GM23248 (cell line): ENCODE data around the gene FLOT1. TPM values are rescaled to one million over a fixed set of nuclear protein-coding genes. Genes with fewer than 3 reads are reported as not detected.

Source experiments
- DNase-seq: peaks from one replicate; pipeline ENCODE4 v3.0.0-alpha.2; 2015
- H2AFZ ChIP-seq: fragments of 200-600 bp; sonication (generic); 2 replicates; pipeline ENCODE4 v1.6.1; 2016; ENCODE audit warnings: antibody characterized with exemption
- H3F3A ChIP-seq: fragments of 200-600 bp; sonication (generic); 2 replicates; pipeline ENCODE4 v1.6.1; 2016; ENCODE audit warnings: mild to moderate bottlenecking, antibody characterized with exemption, mixed run types; ENCODE audit not compliant: insufficient read depth
- H3K27ac ChIP-seq: fragments of 200-600 bp; sonication (generic); 2 replicates; pipeline ENCODE4 v1.5.1; 2016; ENCODE audit warnings: mild to moderate bottlenecking
- H3K27me3 ChIP-seq: fragments of 200-600 bp; sonication (generic); replicated peaks from 2 replicates; pipeline ENCODE4 v1.6.1; 2016; ENCODE audit warnings: mild to moderate bottlenecking; ENCODE audit not compliant: insufficient read depth
- H3K36me3 ChIP-seq: fragments of 200-600 bp; sonication (generic); 2 replicates; pipeline ENCODE4 v1.6.1; 2016; ENCODE audit warnings: low read depth, mild to moderate bottlenecking
- H3K4me1 ChIP-seq: fragments of 200-600 bp; sonication (generic); 2 replicates; pipeline ENCODE4 v1.6.1; 2016; ENCODE audit warnings: mild to moderate bottlenecking; ENCODE audit not compliant: insufficient read depth
- H3K4me2 ChIP-seq: fragments of 200-600 bp; sonication (generic); one replicate; pipeline ENCODE4 v1.6.1; 2016; ENCODE audit warnings: mild to moderate bottlenecking; ENCODE audit not compliant: unreplicated experiment
- H3K4me3 ChIP-seq: fragments of 200-600 bp; sonication (generic); 2 replicates; pipeline ENCODE4 v1.5.1; 2016; ENCODE audit warnings: mild to moderate bottlenecking
- H3K79me2 ChIP-seq: fragments of 200-600 bp; sonication (generic); 2 replicates; pipeline ENCODE4 v1.6.1; 2016; ENCODE audit warnings: mild to moderate bottlenecking; ENCODE audit not compliant: insufficient read depth
- H3K9ac ChIP-seq: fragments of 200-600 bp; sonication (generic); 2 replicates; pipeline ENCODE4 v1.6.1; 2016; ENCODE audit warnings: mild to moderate bottlenecking
- H3K9me2 ChIP-seq: fragments of 200-600 bp; sonication (generic); 2 replicates; pipeline ENCODE4 v1.6.1; 2016; ENCODE audit warnings: mixed run types, mild to moderate bottlenecking, moderate library complexity; ENCODE audit not compliant: insufficient read depth
- H3K9me3 ChIP-seq: fragments of 200-600 bp; sonication (generic); one replicate; pipeline ENCODE4 v1.6.1; 2017; ENCODE audit warnings: low read depth
- H4K20me1 ChIP-seq: fragments of 200-600 bp; sonication (generic); 2 replicates; pipeline ENCODE4 v1.6.0; 2016; ENCODE audit not compliant: insufficient read depth
- EZH2 ChIP-seq: fragments of 200-600 bp; sonication (generic); IDR thresholded peaks from 2 replicates; pipeline ENCODE4 v1.6.1; 2018; ENCODE audit warnings: antibody characterized with exemption, mild to moderate bottlenecking; ENCODE audit not compliant: insufficient read depth, poor library complexity, severe bottlenecking
- EZH2phosphoT487 ChIP-seq: fragments of 200-600 bp; sonication (generic); IDR thresholded peaks from 2 replicates; pipeline ENCODE4 v1.6.1; 2018; ENCODE audit warnings: antibody characterized with exemption, moderate library complexity, mild to moderate bottlenecking, low read depth; ENCODE audit not compliant: insufficient read depth
- WGBS, 2 experiments: methylation state at CpG; one replicate each; pipeline ENCODE4 v1.1.6; 2015 to 2017; ENCODE audit warnings: low lambda C conversion rate in 2 of 2, low coverage in 1 of 2; ENCODE audit errors: missing lambda C conversion rate in 2 of 2; 5-methylcytosine and 5-hydroxymethylcytosine counted together
- in situ Hi-C: fragments of 300-500 bp; cut with MboI; formaldehyde crosslinking; loops from 2 replicates; pipeline ENCODE4 v1.15.0; 2020
- polyA plus RNA-seq: library from polyadenylated mRNA; unstranded; fragments of >200 nt; fragmentation: Nextera tagmentation; extraction: Ambion mirVana; gene quantifications from 2 replicates; pipeline ENCODE4 v1.2.1, GENCODE V29; 2016
- total RNA-seq: library from RNA; depleted of rRNA; stranded (reverse); fragments of >200 nt; shearing (Covaris generic); gene quantifications from 2 replicates; pipeline ENCODE4 v1.2.3, GENCODE V29; 2014

The FLOT1 gene
- total and polyA plus RNA-seq, 2 experiments from 2014 or later: 165 to 171 TPM

DNA sequence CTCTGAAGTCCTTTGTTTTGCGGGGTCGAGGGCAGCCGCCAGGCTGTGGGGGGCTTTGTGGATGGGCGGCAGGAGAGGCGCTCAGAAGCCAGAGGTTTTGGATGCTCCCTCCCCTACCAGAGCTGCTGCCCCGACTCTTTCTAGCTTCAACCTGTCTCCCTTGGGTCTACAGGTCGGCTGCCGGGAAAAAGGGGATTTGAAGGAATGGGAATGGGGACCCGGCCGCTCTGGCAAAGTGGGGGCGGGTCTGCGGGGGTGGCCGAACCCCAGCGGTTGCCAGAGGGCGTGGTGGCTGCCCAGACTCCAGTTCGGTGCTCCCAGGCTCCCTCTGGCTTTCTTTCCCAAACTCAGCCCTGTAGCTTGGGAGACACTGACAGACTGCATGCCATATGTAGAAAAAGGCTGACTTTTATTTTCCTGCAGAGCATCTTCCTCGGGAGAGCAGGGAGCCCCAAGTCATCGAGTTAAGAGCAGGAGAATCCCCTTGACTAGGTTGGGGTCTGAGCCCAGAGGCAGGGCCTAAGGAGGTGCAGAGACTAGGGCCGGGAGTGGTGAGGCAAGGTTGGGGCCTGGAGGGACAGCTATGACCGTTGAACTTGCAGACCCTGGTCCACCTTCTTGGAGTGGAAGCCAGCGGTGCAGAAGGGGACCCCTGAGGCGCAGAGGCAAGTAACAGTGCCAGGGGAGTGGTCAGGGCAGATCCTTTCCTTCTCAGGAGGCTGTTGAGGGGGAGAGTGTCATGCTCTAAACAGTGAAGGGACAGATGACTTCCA lies 54.6 kb downstream of the FLOT1 start:
- peaks cover 67% of the 10 kb centered on the region for H3K79me2 ChIP-seq
- H3K4me2 ChIP-seq: peak overlapping the region; percentile 99
- H4K20me1 ChIP-seq: no peaks in the 10 kb centered on the region
- in situ Hi-C loops: no loop called here
- peak overlapping the region; percentile 100 for H3K27ac ChIP-seq
- H3K27me3 ChIP-seq: no peaks in the 10 kb centered on the region
- H3K4me1 ChIP-seq: peaks cover 30% of the 10 kb centered on the region
- 2 to 4% methylated on average over 21 to 22 of the region's 22 CpGs for WGBS, 2 experiments
- peak; percentile 78 for DNase-seq
- no peaks in the 10 kb centered on the region for H3K9me2 ChIP-seq
- peak overlapping the region; percentile 100 for H3K9ac ChIP-seq
- no peak overlapping the region for H2AFZ ChIP-seq
- no peaks in the 10 kb centered on the region for H3K9me3 ChIP-seq
- TF ChIP-seq EZH2: no peak
- no peak for TF ChIP-seq EZH2phosphoT487
- peaks cover 10% of the 10 kb centered on the region; the same call in 1 of the 2 replicates for H3K36me3 ChIP-seq
- peak overlapping the region; percentile 100 for H3K4me3 ChIP-seq
- H3F3A ChIP-seq: peaks cover 56% of the 10 kb centered on the region

DNA sequence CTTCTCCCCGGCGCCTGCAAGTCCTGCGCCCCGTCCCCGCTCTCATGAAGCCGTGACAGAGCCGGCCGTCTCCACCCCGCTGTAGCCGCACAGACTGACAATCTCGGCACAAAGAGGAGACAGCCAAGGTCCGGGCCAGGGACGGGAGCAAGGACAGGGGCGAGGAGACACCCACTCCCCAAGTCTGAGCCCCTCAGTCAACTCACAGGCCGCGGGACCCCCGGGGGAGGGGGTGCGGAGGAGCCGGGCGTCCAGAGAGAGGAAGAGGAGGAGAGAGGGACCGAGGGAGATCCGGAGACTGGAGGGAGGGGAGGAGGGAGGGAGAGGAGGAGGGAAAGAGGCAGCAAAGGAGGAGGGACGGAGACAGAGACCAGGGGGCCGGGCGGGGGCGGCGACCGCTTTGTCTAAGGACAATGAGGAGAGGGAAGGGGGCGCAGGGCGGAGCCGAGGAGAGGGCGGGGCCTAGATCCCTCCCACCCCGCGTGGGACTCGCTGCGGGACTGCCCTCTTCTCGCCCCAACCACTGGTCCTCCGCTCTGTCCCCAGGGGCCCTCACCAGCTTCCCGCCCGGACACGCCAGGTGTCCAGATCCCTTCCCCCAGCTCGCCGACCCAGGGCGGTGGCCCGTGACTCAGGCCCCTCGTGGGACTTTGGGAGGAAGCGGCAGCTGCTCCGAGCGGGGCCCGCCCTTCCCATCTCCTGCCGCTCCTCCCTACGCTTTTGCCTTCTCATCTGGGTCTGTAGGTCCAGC lies 55.4 kb downstream of the FLOT1 start:
- peak overlapping the region; percentile 100 for H3K9ac ChIP-seq
- H3K79me2 ChIP-seq: peaks cover 75% of the 10 kb centered on the region
- in situ Hi-C loops: no loop called here
- peak; percentile 99 for DNase-seq
- TF ChIP-seq EZH2 (no peak), EZH2phosphoT487 (no peak)
- no peaks in the 10 kb centered on the region for H4K20me1 ChIP-seq
- peaks cover 10% of the 10 kb centered on the region; the same call in 1 of the 2 replicates for H3K36me3 ChIP-seq
- peak overlapping the region; percentile 100 for H3K4me3 ChIP-seq
- 1 to 2% methylated on average over 31 to 48 of the region's 52 CpGs for WGBS, 2 experiments
- H3K4me1 ChIP-seq: peaks cover 30% of the 10 kb centered on the region
- no peaks in the 10 kb centered on the region for H3K27me3 ChIP-seq
- H3K27ac ChIP-seq: peak overlapping the region; percentile 100
- peaks cover 60% of the 10 kb centered on the region for H3F3A ChIP-seq
- peak overlapping the region; percentile 66 for H2AFZ ChIP-seq
- no peaks in the 10 kb centered on the region for H3K9me3 ChIP-seq
- H3K9me2 ChIP-seq: no peaks in the 10 kb centered on the region
- H3K4me2 ChIP-seq: peak overlapping the region; percentile 100

DNA sequence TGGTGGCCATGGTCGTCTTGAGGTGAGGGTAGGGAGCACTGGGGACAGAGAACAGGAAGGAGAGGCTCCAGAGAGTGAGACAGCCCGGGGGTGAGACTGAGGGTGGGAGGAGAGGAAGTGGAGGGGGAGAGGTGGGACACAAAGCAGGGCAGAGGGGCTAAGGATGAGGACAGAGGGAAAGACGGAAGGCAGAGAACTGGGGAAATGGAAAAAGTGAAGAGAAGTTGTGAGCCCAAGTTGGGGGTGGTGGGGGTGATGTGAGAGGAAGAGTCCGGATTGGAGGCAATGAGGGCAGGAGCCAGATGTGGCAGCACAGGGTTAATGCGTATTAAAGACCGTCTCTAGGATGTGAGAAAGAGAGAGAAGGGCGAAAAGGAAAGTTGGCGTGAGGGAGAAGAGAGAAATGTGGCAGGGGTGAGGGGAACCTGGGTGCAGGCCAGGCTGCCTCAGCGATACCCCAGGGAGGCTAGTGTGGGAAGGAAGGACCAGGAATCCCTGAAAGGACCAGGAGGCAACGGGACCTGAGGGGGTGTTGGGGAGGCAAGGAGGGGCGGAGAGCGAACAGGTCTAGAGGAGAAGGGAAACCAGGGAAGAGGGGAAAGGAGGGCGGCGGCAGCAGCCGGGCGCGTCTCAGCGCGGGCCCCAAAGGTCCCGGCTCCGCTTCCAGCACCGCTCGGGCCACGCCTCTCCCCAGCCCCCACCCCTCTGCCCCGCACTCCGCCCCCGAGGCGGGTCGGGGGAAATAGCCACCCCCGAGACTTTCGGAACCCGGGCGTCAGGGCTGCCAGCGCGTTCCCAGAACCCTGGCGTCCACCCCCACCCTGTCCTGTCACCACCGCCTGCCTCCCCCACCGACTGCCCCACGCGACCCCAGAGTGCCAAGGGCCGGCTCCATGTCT lies 56.2 kb downstream of the FLOT1 start, which contains the start of gene PPP1R18:
TSS of gene PPP1R18 (minus strand) at position 637 of the 899 bp plus-strand sequence. CDS start at position 10, 627 bp downstream.
- peaks cover 61% of the 10 kb centered on the region for H3F3A ChIP-seq
- H3K9me3 ChIP-seq: no peaks in the 10 kb centered on the region
- no peak for TF ChIP-seq EZH2phosphoT487
- TF ChIP-seq EZH2: no peak
- in situ Hi-C loops: no loop called here
- no peaks in the 10 kb centered on the region for H3K9me2 ChIP-seq
- H3K27me3 ChIP-seq: no peaks in the 10 kb centered on the region
- peaks cover 32% of the 10 kb centered on the region for H3K4me1 ChIP-seq
- DNase-seq: peak; percentile 86
- H3K4me2 ChIP-seq: peak within 1 kb of the TSS; percentile 100
- H3K36me3 ChIP-seq: peaks cover 10% of the 10 kb centered on the region
- 2 to 5% methylated on average over 22 to 41 of the region's 41 CpGs for WGBS, 2 experiments
- H4K20me1 ChIP-seq: no peaks in the 10 kb centered on the region
- peak within 1 kb of the TSS; percentile 100 for H3K27ac ChIP-seq
- H2AFZ ChIP-seq: peak within 1 kb of the TSS; percentile 66
- H3K79me2 ChIP-seq: peaks cover 83% of the 10 kb centered on the region
- H3K4me3 ChIP-seq: peak within 1 kb of the TSS; percentile 100
- peak within 1 kb of the TSS; percentile 100 for H3K9ac ChIP-seq
